SU-DHL-6 (cell line): Measurements from ENCODE around the gene FUCA1.

Experiments used
- EZH2phosphoT487 ChIP-seq: fragments of 200-600 bp; sonication (generic), shearing (Covaris generic); conservative IDR thresholded peaks from 2 replicates; pipeline ENCODE4 v1.6.1; 2018; ENCODE audit warnings: mild to moderate bottlenecking, antibody characterized with exemption, low read length, moderate library complexity, mixed read lengths
- TF ChIP-seq, protein P1 (sequence below): fragments of 200-600 bp; sonication (generic); IDR thresholded peaks from one replicate; pipeline ENCODE4 v1.5.1; 2017; ENCODE audit warnings: antibody characterized with exemption, mild to moderate bottlenecking, low read length, moderate library complexity; ENCODE audit not compliant: insufficient read depth, poor library complexity, severe bottlenecking

DNA sequence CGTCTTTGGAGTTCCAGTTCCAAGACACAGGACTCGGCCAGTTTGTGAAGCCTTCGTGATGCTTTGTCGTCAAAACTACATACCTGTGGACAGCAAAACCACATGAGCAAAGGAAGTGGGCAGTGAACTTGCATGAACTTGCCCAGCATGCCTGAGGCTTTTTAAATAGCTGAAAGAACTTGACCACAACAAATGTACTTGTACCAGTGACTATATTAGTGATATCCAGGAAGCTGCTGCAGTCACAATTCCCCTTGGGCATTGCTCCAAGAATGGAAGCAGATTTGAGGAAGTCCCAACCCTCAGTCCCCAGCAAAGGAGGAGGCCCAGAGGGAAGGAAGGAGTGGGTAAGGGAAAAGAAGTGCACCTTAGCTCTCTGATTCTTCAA, 2.6 kb downstream of the FUCA1 start:
- TF ChIP-seq, protein P1, sequence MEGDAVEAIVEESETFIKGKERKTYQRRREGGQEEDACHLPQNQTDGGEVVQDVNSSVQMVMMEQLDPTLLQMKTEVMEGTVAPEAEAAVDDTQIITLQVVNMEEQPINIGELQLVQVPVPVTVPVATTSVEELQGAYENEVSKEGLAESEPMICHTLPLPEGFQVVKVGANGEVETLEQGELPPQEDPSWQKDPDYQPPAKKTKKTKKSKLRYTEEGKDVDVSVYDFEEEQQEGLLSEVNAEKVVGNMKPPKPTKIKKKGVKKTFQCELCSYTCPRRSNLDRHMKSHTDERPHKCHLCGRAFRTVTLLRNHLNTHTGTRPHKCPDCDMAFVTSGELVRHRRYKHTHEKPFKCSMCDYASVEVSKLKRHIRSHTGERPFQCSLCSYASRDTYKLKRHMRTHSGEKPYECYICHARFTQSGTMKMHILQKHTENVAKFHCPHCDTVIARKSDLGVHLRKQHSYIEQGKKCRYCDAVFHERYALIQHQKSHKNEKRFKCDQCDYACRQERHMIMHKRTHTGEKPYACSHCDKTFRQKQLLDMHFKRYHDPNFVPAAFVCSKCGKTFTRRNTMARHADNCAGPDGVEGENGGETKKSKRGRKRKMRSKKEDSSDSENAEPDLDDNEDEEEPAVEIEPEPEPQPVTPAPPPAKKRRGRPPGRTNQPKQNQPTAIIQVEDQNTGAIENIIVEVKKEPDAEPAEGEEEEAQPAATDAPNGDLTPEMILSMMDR = no peak
- no peak for TF ChIP-seq EZH2phosphoT487
